Left lobe of liver (tissue), 2 donors: ENCODE measurements around the gene NARS2. TPM values are rescaled to one million over a fixed set of nuclear protein-coding genes. Genes with fewer than 3 reads are reported as not detected.
"Not testable (repeated sequence)": the region's sequence is repeated elsewhere in the genome, so short reads cannot be mapped to it uniquely, and the experiment has no call there.

Experiments used
- ATAC-seq: fragments of 200-7000 bp; cut with Tn5 transposase; one replicate; pipeline ENCODE4 v1.9.1; 2020; ENCODE audit warnings: mild to moderate bottlenecking, moderate library complexity
- DNase-seq: peaks from one replicate; pipeline ENCODE4 v3.0.0-alpha.2; 2020; ENCODE audit warnings: low spot score
- total RNA-seq: library from RNA; stranded (reverse); gene quantifications from one replicate; pipeline ENCODE4 v1.2.1, GENCODE V29; 2021
- donor health status: DM: no; HTN: no; CAD: no; lungs with moderate emphysema.
- donor health status: DM: no; HTN: yes; CAD: no.

NARS2 gene
- total RNA-seq, 1 donor from 2014 or later: 13.4 TPM

DNA sequence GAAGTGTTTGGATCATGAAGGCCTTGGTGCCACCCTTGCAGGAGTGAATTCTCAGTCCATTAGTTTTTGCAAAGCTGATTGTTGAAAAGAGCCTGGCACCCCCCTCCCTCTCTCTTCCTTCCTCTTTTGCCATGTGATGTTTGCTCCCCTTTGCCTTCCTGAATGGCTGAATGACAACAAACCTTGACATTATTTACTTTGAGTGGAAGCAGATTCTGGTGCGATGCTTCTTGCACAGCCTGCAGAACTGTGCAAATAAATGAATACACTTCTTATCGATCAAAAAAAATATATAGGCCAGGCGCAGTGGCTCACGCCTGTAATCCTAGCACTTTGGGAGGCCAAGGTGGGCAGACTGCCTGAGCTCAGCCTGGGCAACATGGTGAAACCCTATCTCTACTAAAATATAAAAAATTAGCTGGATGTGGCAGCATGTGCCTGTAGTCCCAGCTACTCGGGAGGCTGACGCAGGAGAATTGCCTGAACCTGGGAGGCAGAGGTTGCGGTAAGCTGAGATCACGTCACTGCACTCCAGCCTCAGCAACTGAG lies 2.0 kb upstream of the NARS2 start:
- no peak for ATAC-seq
- no peak for DNase-seq

DNA sequence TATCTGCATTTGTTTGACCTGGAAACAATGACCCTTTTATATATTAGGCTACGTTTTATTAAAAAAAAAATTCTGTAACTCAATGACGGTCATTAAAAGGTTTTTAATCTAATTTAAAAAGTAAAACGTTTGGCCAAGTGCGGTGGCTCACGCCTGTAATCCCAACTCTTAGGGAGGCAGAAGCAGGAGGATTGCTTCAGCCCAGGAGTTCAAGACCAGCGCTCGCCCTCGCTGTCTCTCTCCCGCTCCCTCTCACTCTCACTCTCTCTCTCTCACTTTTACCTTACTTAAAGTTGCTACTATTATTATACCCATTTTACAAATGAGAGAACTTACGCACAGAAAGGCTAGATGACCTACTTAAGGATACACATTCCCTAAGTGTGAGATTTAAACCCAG lies 814 bp upstream of the NARS2 start:
- no peak for DNase-seq
- no peak for ATAC-seq

DNA sequence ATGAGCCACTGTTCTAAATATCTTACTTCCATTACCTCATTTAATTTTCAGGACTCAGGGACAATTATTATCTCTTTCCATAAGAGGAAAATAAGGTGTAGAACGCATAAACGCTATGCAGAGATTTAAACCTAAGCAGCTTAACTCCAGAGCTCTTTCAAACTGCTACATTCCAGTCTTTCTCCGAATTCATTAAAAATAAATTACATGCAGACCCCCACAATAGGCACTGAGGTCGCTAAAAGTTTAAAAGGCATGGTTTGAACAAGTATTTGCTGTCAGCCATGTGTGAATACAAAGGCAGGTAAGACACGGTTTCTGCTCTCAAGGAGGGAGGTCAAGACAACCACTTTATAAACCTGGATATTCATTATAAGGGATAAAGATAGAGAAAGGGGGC lies 983 bp downstream of the NARS2 start:
- DNase-seq (no peak), ATAC-seq (no peak)

DNA sequence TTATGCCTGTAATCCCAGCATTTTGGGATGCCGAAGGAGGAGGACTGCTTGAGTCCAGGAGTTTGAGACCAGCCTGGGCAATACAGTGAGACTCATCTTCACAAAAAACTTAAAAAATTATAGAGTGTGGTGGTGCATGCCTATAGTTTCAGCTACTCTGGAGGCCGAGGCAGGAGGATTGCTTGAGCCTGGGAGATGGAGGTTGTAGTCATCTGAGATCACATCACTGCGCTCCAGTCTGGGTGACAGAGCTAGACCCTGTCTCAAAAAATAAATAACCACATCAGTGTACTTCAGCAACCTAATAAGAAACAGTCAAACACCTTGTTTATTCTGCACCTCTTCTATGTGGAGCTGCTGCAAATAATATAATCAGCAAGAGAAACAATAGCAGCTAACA lies 1.4 kb downstream of the NARS2 start:
- DNase-seq (no peak), ATAC-seq (no peak)

DNA sequence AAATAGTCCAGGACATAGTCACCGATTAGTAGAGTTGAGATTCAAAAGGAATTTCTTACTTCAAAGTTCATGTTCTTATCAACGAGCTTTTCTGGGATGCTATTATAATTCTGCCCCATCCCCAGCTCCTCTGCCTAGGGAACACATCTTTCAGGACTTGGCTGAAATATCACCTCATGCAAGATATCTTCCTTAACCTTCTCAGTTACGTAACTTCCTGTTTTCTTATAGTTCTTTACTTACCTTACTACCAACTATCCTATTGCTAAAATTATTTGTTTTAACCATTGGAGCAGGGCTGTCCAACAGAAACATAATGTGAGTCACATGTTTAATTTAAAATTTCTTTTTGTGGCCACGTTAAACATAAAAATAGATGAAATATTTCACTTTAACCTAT lies 2.3 kb downstream of the NARS2 start:
- no peak for ATAC-seq

DNA sequence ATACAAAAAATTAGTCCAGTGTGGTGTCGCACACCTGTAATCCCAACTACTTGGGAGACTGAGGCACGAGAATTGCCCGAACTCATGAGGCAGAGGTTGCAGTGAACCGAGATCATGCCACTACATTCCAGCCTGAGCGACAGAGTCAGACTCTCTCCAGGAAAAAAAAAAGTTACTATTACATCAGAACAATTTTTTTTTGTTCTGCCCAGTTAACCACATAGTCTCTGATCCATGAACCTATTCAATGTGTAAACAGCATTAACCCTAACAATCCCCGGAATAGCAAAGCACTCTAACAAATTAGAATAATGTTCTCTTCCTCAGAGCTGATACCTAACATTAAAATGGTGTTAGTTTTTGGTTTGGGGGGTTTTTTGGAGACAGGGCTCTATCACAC lies 4.6 kb downstream of the NARS2 start:
- ATAC-seq: no peak

More for the DNA sequence above, 2.3 kb downstream of the NARS2 start:
- DNase-seq: no peak

DNA sequence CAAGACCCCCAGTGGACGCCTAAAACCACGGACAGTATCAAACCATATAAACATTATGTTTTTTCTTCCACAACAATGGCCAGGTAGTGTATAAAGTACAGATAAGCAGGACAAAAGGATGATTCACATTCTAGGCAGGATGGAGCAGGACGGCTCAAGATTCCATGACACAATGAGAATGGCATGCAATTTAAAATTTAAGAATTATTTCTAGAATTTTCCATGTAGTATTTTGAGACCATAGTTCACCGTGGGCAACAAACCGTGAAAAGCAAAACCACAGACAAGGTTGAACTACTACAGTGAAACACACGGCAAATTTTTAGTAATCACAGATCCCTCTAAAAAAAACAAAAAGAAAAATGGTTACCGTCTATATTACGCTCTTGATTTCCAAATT lies 7.5 kb downstream of the NARS2 start:
- no peak for ATAC-seq
- no peak for DNase-seq

More for the DNA sequence above, 4.6 kb downstream of the NARS2 start:
- no peak for DNase-seq

DNA sequence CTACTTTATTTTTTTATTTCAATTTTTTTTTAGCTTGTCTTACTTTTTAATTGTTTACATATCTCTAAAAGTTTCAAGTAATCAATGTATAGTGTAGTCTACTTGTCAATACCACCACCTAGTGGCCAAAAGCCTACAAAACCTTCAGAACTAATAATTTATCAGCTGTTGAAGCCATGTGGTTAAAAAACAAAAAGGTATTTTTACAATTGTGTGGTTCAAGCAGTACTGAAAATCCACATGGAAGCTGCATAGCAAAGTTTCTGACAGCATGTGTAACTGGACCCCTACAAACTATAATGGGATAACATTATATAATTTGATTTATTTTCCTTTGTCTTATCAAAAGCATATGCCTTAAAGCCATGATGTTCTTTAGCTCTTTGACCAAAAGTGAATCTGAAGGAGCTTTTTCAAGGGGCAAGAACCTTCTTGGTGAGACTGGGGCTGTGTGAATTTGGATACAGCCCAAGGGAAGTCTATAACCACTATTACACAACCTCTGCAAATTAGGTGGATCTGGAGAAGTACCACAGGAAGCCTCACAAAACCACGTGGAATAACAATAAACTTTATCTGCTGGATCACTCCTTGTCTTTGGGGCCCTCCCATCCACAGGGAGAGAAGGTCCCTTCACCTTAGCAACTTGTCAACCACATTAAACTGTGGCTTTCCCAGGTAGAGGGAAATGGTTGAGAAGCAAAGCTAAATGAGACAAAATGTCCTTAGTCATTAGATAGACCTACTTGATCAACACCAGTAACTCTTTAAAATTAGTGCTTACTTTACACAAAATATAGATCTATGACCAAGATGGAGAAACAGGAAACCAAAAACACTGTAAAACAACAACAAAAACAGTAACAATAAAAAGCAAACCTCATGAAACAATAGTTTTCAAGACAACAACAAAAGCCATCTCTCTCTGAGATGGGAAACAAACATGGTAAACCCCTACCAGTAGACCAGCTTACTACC lies 9.9 kb downstream of the NARS2 start:
- ATAC-seq (peak; percentile 83), DNase-seq (no peak)

DNA sequence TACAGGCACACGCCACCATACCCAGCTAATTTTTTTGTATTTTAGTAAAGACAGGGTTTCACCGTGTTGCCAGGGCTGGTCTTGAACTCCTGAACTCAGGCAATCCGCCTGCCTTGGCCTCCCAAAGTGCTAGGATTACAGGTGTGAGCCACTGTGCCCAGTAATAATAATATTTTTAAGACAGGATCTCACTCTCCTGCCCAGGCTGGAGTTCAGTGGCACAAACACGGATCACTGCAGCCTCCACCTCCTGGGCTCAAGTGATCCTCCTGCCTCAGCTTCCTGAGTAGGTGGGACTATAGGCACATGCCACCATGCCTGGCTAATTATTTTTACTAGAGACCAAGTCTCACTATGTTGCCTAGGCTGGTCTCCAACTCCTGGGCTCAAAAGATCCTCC lies 10.6 kb downstream of the NARS2 start:
- not testable (repeated sequence) for DNase-seq
- ATAC-seq: peak; percentile 13

DNA sequence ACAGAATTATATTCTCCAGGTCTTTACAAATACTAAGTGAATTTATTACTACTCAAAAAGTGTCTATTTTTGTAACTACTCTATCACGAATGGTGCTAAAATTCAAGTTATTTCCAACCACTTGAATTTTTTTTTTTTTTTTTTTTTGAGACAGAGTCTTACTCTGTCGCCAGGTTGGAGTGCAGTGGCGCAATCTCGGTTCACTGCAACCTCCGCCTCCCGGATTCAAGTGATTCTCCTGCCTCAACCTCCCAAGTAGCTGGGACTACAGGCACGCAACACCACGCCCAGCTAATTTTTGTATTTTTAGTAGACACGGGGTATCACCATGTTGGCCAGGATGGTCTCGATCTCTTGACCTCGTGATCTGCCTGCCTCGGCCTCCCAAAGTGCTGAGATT lies 11.6 kb downstream of the NARS2 start:
- ATAC-seq, DNase-seq: not testable (repeated sequence)

DNA sequence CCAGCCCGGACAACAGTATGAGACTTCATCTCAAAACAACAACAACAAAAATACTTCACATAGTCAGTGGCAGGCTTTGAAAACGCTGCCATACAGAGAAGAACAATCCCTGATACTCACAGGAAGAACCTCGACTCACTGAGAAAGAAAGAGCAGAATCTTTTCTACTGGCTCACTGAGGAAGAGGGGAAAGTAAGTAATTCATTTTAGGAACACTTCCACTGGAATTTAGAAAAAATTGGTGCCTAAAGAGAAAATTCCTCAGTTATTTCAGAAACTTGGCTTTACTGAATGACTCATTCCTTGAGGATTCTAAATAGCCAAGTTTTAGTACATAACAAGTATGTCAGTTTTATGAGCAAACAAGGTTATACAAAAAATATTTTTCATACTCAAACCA lies 12.3 kb downstream of the NARS2 start:
- no peak for DNase-seq

DNA sequence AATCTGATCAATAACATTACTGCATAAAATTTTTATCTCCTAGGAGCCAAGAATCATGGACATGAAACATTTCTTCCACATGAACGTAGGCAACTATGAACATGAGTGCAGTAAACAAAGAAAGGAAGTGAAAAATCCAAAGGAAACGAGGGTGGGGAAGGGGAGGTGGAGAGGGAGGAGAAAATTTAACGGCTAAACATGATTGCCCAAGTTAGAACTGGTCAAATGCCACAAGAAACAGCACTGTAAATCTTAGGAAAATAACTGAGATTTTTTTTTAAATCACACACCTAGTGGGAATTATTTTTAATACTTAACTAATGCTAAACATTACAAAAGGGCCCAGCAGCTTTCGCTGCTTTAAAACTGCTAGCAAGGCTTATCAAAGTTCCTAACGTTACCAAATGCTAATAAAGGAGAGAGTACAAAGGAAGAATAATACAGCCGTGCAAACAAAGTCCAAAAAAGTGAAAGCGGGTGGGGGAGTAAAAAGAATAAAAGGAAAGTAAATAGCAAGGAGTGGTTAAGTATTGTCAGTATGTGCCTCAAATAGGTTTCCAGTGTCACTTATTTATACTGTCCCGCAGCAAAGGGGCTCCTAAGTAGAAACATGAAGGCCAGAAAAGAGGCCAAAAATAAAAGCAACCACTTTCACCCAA lies 13.7 kb downstream of the NARS2 start:
- DNase-seq: no peak
- peak; percentile 75 for ATAC-seq

More for the DNA sequence above, 12.3 kb downstream of the NARS2 start:
- ATAC-seq: no peak

DNA sequence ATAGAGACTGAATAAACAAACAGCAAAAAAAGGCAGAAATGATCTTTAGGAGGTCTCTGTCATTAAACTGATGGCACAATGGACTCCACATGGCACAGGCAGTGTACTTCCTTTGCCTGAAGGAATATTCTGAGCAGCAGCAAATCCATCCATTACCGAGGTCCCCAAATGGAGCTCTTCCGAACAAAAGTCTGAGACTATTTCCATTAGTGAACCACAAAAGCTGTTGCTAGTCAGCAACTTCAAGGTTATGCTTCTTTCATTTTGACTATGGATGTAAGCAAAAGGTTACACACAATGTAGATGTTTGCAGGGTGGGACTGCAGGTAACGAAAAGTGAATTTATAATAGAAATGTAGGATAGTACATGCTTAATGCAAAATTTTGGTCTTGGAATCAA lies 14.5 kb downstream of the NARS2 start:
- DNase-seq (no peak), ATAC-seq (no peak)

DNA sequence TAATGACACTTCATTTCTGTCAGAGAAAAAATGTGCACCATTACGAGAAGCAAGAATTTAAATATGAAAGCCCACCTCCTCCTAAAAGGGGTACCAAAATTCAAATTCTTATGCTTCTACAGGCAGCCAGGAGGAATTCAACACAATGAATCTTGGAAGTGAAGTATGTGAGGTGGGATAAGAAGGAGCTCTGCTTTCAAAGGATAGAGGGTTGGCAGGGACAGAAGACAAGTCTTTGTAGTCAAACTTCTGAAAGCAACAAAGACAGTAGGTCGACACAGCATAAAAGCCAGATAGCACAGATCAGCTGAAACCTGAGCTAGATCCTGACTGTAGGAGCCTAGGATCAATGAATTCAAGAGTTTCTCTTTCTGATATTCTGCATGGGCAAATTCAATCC lies 17.4 kb downstream of the NARS2 start:
- no peak for DNase-seq
- no peak for ATAC-seq

DNA sequence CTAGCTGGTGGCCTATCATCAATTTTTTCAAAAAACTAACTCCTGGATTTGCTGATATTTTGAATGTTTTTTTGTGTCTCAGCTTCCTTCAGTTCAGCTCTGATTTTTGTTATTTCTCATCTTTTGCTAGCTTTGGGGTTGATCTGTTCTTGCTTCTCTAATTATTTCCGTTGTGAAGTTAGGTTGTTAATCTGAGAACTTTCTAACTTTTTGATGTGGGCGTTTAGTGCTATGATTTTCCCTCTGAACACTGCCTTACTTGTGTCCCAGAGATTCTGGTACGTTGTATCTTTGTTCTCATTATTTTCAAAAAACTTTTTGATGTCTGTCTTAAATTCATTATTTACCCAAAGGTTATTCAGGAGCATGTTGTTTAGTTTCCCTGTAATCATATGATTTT lies 19.1 kb downstream of the NARS2 start:
- DNase-seq: no peak
- no peak for ATAC-seq

DNA sequence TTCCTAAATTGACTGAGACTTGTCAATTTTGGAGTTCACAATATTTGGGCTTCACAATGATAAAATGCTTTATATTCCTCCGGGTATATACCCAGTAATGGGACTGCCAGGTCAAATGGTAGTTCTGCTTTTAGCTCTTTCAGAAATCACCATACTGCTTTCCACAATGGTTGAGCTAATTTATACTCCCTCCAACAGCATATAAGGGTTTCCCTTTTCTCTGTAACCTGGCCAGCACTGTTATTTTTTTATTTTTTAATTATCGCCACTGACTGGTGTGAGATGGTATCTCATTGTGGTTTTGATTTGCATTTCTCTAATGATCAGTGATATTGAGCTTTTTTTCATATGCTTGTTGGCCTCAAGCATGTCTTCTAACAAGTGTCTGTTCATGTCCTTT lies 21.8 kb downstream of the NARS2 start:
- no peak for DNase-seq
- no peak for ATAC-seq

DNA sequence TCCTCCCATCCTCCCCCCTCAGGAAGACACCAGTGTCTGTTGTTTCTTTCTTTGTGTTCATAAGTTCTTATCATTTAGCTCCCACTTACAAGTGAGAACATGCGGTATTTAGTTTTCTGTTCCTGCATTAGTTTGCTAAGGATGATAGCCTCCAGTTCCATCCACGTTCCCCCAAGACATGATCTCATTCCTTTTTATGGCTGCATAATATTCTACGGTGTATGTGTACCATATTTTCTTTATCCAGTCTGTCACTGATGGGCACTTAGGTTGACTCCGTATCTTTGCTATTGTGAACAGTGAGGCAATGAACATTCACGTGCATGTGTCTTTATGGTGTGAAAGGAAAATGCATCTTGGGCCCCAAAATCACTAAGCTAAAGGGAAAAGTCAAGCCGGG lies 22.5 kb downstream of the NARS2 start:
- DNase-seq, ATAC-seq: not testable (repeated sequence)

DNA sequence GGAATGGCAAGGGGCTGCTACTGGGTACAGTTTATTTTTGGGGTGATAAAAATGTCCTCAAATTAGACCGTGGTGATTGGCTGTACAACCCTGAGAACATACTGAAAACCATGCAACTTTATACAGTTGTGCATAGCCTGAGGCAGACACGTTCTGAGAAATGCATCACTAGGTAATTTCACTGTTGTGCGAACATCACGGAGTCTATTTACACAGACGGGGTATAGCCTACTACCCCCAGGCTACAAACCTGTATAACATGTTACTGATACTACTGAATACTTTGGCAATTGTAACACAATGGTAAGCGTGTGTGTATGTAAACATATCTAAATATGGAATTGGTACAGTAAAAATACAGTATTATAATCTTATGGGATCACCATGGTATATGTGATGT lies 23.6 kb downstream of the NARS2 start:
- ATAC-seq (no peak), DNase-seq (no peak)

DNA sequence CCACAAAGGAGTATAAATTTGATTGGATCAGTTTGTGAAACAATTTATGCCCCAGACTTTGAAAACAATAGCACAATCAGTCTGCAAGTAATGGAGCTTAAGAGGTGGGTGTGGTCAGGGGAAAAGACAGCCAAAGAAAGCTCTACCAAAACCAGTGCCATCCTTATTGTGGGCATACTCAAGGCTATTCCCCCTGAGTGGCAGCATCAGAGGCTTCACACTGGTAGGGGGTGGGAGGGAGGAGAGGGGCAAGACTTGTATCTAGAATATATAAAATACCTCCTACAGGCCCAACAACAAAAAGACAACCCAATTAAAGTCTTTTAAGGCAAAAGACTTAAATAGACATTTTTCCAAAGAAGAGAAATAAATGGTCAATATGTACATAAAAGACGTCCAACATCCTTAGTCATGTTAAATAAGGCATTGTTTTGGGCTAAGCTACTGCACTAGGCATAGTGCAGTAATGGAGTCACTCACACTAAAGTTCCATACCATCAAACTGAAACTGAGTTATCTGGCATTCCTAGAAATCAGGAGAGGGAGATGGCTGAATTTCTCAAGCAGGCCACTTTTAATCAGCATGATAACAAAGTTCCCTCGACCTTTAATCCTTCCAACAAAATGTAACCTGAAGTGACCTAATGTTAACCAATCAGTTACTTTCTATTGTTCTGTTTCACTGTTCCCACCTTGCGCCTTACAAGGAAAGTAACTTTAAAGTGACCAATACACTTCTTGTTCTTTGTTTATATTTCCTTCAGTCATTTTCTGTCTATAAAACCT lies 24.8 kb downstream of the NARS2 start:
- ATAC-seq: peak; percentile 79
- no peak for DNase-seq

DNA sequence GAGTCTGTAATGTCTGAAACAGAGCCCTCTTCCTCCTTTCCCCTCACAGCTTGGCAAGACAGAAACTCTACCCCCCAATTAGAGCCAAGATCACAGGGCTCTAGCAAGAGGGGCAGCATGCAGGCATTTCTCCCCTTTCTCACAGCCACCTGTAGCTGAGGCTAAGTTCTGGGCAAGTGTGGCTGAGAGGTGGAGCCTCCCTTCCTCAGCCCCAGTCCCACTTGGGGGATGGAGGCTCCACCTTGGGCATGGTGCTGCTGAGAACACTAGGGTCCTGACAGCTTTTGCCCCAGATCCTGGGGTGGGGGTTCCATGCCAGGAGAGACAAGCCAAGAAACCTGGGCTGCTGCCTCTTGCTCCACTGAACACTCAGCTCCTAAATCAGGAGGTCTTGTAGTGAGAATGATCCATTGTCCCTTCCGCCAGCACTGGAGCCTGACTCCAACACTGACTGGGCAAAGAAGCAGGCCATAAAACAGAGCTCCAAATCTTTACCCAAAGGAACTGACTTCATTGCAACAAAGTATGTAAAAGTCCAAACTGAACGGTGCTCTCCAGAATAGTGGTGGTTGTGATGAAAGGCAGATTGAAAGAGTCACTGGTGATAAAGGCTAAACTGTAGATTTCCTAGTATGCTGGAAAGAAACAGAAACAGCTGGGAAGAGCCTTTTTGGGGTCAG lies 25.6 kb downstream of the NARS2 start:
- no peak for DNase-seq
- ATAC-seq: no peak
